Naive B cell (primary cell): ENCODE measurements around the gene RBM33. TPM values are rescaled to one million over a fixed set of nuclear protein-coding genes. Genes with fewer than 3 reads are reported as not detected.

Experiments used
- ATAC-seq, 2 donors: fragments of 150-1000 bp; cut with Tn5 transposase; 2 replicates each; pipeline ENCODE4 v1.10.0; 2021; ENCODE audit warnings: low read depth in 2 of 2, mild to moderate bottlenecking in 2 of 2, moderate library complexity in 2 of 2
- DNase-seq: peaks from one replicate; pipeline ENCODE4 v3.0.0; 2022
- H3K27ac Mint-ChIP-seq, 6 donors: one replicate each; pipeline ENCODE4 v1.8.0; 2020 to 2022; ENCODE audit warnings: mild to moderate bottlenecking in 6 of 6, mixed read lengths in 6 of 6, moderate library complexity in 5 of 6, inconsistent platforms in 2 of 6
- H3K27me3 Mint-ChIP-seq, 3 donors: one replicate each; pipeline ENCODE4 v1.8.0; 2021 to 2022; ENCODE audit warnings: mixed read lengths in 3 of 3, mild to moderate bottlenecking in 1 of 3
- H3K36me3 Mint-ChIP-seq, 2 donors: one replicate each; pipeline ENCODE4 v1.8.0; 2020 to 2022; ENCODE audit warnings: mixed read lengths in 2 of 2, inconsistent platforms in 1 of 2, mild to moderate bottlenecking in 1 of 2
- H3K4me1 Mint-ChIP-seq, 3 donors: one replicate each; pipeline ENCODE4 v1.8.0; 2020 to 2022; ENCODE audit warnings: mixed read lengths in 3 of 3, inconsistent platforms in 1 of 3, mild to moderate bottlenecking in 1 of 3, moderate library complexity in 1 of 3
- H3K4me3 Mint-ChIP-seq, 8 donors: one replicate each; pipeline ENCODE4 v1.8.0; 2020 to 2022; ENCODE audit warnings: mild to moderate bottlenecking in 8 of 8, mixed read lengths in 8 of 8, moderate library complexity in 8 of 8, inconsistent platforms in 2 of 8
- H3K9me3 Mint-ChIP-seq, 7 donors: one replicate each; pipeline ENCODE4 v1.8.0; 2020 to 2022; ENCODE audit warnings: mixed read lengths in 7 of 7, mild to moderate bottlenecking in 5 of 7, inconsistent platforms in 2 of 7, moderate library complexity in 1 of 7
- polyA plus RNA-seq, 6 donors: library from polyadenylated mRNA; unstranded; fragments of 300-500 nt; fragmentation: Illumina TruSeq; gene quantifications; one replicate each; pipeline ENCODE4 v1.2.3, GENCODE V29; 2021; ENCODE audit warnings: low read depth in 6 of 6

Gene RBM33
- polyA plus RNA-seq, 6 donors from 2014 or later, result 26.1 to 87.0 (median 44.6) TPM

- H3K36me3 Mint-ChIP-seq, result peaks cover 0 to 7% of the 10 kb centered on the region in 2 donors
- no peak for DNase-seq
- H3K9me3 Mint-ChIP-seq, result no peaks in the 10 kb centered on the region
- ATAC-seq, result peak; percentile 77 to 80
- H3K27ac Mint-ChIP-seq, result peak overlapping the region in 4 of 6 donors; percentile 52 to 91 (median 74)
- peak overlapping the region in 5 of 8 donors; percentile 0 to 49 (median 15) for H3K4me3 Mint-ChIP-seq
- no peaks in the 10 kb centered on the region for H3K27me3 Mint-ChIP-seq
- peaks cover 57 to 71% (median 69%) of the 10 kb centered on the region in 3 donors for H3K4me1 Mint-ChIP-seq
Measured at GRCh38 chr7:155756322-155756721, 111.9 kb downstream of the RBM33 start.

GRCh38 chr7:155758348-155758747, 113.9 kb downstream of the RBM33 start:
- Mint-ChIP-seq H3K9me3 (no peaks in the 10 kb centered on the region), H3K27me3 (no peaks in the 10 kb centered on the region), H3K4me3 (no peak overlapping the region), H3K27ac (peak overlapping the region in 1 of 6 donors; percentile 15), H3K36me3 (peaks cover 0 to 3% of the 10 kb centered on the region in 2 donors), H3K4me1 (peaks cover 49 to 66% (median 64%) of the 10 kb centered on the region in 3 donors)
- DNase-seq, result no peak
- ATAC-seq, result no peak

- Mint-ChIP-seq H3K9me3 (no peaks in the 10 kb centered on the region), H3K4me3 (no peak overlapping the region), H3K27ac (no peak overlapping the region), H3K4me1 (peaks cover 44 to 66% (median 65%) of the 10 kb centered on the region in 3 donors), H3K27me3 (no peaks in the 10 kb centered on the region), H3K36me3 (no peaks in the 10 kb centered on the region)
- DNase-seq (no peak), ATAC-seq (no peak)
Measured at GRCh38 chr7:155759740-155760430, 115.4 kb downstream of the RBM33 start.

DNA sequence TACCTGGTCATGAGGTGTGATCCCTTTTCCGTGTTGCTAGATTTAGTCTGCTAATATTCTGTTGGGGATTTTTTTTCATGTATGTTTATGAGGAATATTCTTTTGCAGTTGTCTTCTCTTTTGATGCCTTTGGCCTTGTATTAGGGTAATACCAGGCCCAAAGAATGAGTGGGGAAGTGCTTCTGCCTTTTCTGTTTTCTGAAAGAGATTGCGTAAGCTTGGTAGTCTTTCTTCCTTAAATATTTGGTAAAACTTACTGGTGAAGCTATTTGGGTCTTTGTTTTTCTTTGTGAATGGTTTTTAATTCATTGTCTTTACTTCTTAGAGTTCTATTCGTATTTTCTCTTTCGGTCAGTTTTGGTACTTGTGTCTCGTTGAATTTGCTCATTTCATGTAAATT, 116.7 kb downstream of the RBM33 start:
- DNase-seq, result no peak
- Mint-ChIP-seq H3K9me3 (no peaks in the 10 kb centered on the region), H3K36me3 (no peaks in the 10 kb centered on the region), H3K27ac (peak overlapping the region in 1 of 6 donors; percentile 65), H3K27me3 (no peaks in the 10 kb centered on the region), H3K4me1 (peaks cover 37 to 55% (median 53%) of the 10 kb centered on the region in 3 donors), H3K4me3 (no peak overlapping the region)
- no peak for ATAC-seq

DNA sequence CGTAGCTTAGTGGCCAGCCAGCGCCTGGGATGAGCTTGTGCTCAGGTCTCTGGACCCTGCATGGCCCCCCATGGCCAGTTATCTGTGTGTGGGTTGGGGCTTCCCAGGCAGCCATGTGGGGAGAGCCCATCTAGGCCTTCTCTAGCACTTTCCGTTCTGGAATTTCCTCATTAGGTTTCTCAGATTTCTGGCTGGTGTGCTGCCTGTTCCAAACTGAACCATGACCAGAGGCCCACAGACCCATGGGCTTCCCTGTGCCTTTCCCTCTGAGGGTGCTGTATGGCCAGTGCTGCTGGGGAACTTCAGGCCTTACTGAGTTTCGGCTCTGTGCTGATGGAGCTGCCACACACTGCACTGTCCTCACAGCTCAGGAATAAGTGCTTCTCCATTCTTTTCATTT, 117.6 kb downstream of the RBM33 start:
- Mint-ChIP-seq H3K36me3 (peaks cover 0 to 2% of the 10 kb centered on the region in 2 donors), H3K4me3 (no peak overlapping the region), H3K9me3 (no peaks in the 10 kb centered on the region)

GRCh38 chr7:155762655-155763054, 118.2 kb downstream of the RBM33 start:
- no peaks in the 10 kb centered on the region for H3K27me3 Mint-ChIP-seq
- H3K36me3 Mint-ChIP-seq, result peaks cover 6 to 8% of the 10 kb centered on the region in 2 donors
- no peak for DNase-seq
- H3K9me3 Mint-ChIP-seq, result no peaks in the 10 kb centered on the region
- H3K4me1 Mint-ChIP-seq, result peaks cover 25 to 44% (median 42%) of the 10 kb centered on the region in 3 donors
- H3K27ac Mint-ChIP-seq, result peak overlapping the region in 2 of 6 donors; percentile 69 to 79
- peak overlapping the region in 1 of 8 donors; percentile 77 for H3K4me3 Mint-ChIP-seq
- ATAC-seq, result no peak

More for the DNA sequence above, 117.6 kb downstream of the RBM33 start:
- no peak for ATAC-seq
- Mint-ChIP-seq H3K27me3 (no peaks in the 10 kb centered on the region), H3K4me1 (peaks cover 29 to 46% (median 44%) of the 10 kb centered on the region in 3 donors), H3K27ac (peak overlapping the region in 3 of 6 donors; percentile 38 to 69 (median 47))
- no peak for DNase-seq

DNA sequence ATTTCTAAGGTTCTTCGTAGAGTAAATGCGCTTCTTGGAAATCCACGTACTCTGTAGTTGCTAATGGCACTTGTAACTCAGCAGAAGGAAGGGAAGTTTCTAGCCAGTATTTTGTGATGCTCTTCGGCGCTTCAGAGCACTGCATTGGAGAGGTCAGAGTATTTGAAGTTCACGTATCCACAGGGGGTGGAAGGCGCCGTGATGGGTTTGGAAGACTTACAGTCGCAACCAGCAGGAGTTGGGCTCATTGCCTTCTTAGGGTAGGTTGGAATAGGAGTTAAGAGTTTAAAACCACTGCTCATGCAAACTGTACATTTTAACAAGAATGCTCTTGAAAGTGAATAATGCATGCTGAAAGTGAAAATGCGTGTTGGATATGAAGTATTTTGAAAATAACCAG, 118.7 kb downstream of the RBM33 start:
- Mint-ChIP-seq H3K4me3 (peak overlapping the region in 5 of 8 donors; percentile 50 to 85 (median 77)), H3K9me3 (no peaks in the 10 kb centered on the region), H3K27ac (peak overlapping the region in 3 of 6 donors; percentile 69 to 89 (median 79)), H3K27me3 (no peaks in the 10 kb centered on the region), H3K4me1 (peaks cover 25 to 45% (median 39%) of the 10 kb centered on the region in 3 donors), H3K36me3 (peaks cover 7 to 9% of the 10 kb centered on the region in 2 donors)
- ATAC-seq, result no peak
- DNase-seq, result no peak

DNA sequence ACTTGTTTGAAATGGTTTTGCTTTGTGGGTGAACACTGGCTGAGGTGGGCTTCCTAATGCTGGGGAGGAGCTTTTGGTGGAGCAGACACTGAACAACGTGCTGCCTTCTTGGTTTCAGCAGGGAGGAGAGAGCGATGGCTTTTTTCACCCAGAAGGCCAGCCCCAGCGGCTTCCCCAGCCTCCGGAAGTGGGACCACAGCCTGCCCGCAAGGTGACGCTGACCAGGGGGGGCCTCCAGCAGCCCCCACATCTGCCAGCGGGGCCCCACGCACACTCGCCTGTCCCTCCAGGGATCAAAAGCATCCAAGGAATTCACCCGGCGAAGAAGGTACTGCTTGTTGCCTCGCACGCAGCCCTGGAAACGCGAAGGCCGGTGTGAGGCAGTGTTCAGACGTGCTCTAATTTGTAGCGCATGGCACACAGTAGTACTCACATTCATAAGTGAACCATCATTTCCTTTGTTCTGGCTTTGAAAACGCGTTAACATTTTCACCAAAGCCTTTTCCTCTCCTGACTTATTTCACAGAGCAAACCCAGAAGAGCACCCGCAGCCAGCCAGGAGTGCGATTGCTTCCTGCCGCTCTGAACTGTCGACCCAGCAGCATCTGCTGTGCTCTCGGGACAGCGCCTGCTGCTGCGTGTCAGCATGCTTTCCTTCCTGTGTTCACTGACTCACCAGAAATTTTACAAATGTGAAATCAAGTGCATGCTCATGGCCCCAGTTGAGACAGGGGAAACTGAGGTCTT, 119.4 kb downstream of the RBM33 start:
- peak; percentile 67 to 75 for ATAC-seq
- peaks cover 7 to 13% of the 10 kb centered on the region in 2 donors for H3K36me3 Mint-ChIP-seq
- H3K27me3 Mint-ChIP-seq, result no peaks in the 10 kb centered on the region
- H3K4me3 Mint-ChIP-seq, result peak overlapping the region; percentile 48 to 85 (median 78)
- H3K27ac Mint-ChIP-seq, result peak overlapping the region; percentile 69 to 92 (median 89)
- peak; percentile 19 for DNase-seq
- no peaks in the 10 kb centered on the region for H3K9me3 Mint-ChIP-seq
- H3K4me1 Mint-ChIP-seq, result peaks cover 29 to 52% (median 39%) of the 10 kb centered on the region in 3 donors

GRCh38 chr7:155764438-155764793, 120.0 kb downstream of the RBM33 start:
- no peaks in the 10 kb centered on the region for H3K9me3 Mint-ChIP-seq
- H3K36me3 Mint-ChIP-seq, result peaks cover 10 to 13% of the 10 kb centered on the region in 2 donors
- no peaks in the 10 kb centered on the region for H3K27me3 Mint-ChIP-seq
- ATAC-seq (peak; percentile 44 to 45), DNase-seq (no peak)
- peak overlapping the region in 5 of 6 donors; percentile 67 to 92 (median 76) for H3K27ac Mint-ChIP-seq
- peak overlapping the region; percentile 48 to 85 (median 78) for H3K4me3 Mint-ChIP-seq
- peaks cover 29 to 55% (median 39%) of the 10 kb centered on the region in 3 donors for H3K4me1 Mint-ChIP-seq

DNA sequence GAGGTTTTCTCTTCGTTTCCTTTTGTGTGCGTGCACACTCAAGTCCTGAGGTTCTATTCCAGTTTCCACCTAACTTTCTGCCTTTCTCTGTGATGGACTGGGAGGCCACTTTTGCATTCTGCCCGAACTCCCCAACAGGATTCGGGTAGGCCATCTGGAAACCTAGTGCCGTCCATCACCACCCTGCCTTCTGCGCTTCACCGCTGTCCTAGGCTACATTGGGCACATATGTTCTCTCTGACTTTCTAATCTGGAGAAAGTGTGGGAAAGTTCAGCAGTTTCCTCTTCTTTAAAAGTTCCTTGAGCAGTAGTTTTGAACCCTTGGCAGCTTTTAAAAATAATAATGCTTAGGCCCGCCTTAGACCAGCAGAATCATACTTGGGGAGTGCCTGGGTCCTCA, 121.0 kb downstream of the RBM33 start:
- ATAC-seq (no peak), DNase-seq (no peak)
- H3K4me1 Mint-ChIP-seq, result peaks cover 34 to 52% (median 37%) of the 10 kb centered on the region in 3 donors
- H3K36me3 Mint-ChIP-seq, result peaks cover 13 to 19% of the 10 kb centered on the region in 2 donors
- H3K4me3 Mint-ChIP-seq, result no peak overlapping the region
- H3K27ac Mint-ChIP-seq, result peak overlapping the region in 1 of 6 donors; percentile 90
- no peaks in the 10 kb centered on the region for H3K9me3 Mint-ChIP-seq
- H3K27me3 Mint-ChIP-seq, result no peaks in the 10 kb centered on the region

GRCh38 chr7:155766386-155766785, 121.9 kb downstream of the RBM33 start:
- no peak for ATAC-seq

GRCh38 chr7:155766966-155767916, 122.8 kb downstream of the RBM33 start:
- DNase-seq (no peak), ATAC-seq (no peak)
- Mint-ChIP-seq H3K27me3 (no peaks in the 10 kb centered on the region), H3K27ac (no peak overlapping the region), H3K4me1 (peaks cover 25 to 38% (median 28%) of the 10 kb centered on the region in 3 donors), H3K4me3 (no peak overlapping the region), H3K9me3 (no peaks in the 10 kb centered on the region), H3K36me3 (peaks cover 13 to 19% of the 10 kb centered on the region in 2 donors)

More at GRCh38 chr7:155766386-155766785, 121.9 kb downstream of the RBM33 start:
- Mint-ChIP-seq H3K9me3 (no peaks in the 10 kb centered on the region), H3K27ac (peak overlapping the region in 1 of 6 donors; percentile 54), H3K36me3 (peaks cover 13 to 19% of the 10 kb centered on the region in 2 donors), H3K4me1 (peaks cover 31 to 45% (median 32%) of the 10 kb centered on the region in 3 donors), H3K4me3 (no peak overlapping the region), H3K27me3 (no peaks in the 10 kb centered on the region)
- no peak for DNase-seq

DNA sequence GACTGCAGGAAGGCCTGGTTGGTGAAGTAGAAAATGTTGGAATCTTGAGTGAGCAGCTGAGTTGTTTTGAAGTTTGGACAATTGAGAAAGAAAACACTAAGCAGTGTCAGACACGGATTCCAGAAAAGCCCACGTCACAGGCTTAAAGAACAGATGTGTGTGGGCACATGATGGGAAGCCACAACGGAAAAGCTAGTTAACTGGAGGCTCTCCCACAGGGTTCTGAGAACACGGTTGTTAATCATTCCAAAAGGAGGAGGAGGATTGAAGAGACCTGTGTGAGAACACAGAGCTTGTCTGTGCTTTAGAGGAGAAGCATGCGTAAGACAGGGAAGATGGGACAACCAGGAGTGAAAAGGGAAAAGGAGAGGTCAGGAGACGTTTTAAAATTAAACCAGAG, 125.2 kb downstream of the RBM33 start:
- no peak overlapping the region for H3K4me3 Mint-ChIP-seq
- DNase-seq (no peak), ATAC-seq (no peak)
- H3K27ac Mint-ChIP-seq, result peak overlapping the region in 1 of 6 donors; percentile 92
- H3K27me3 Mint-ChIP-seq, result no peaks in the 10 kb centered on the region
- H3K4me1 Mint-ChIP-seq, result peaks cover 2 to 19% (median 10%) of the 10 kb centered on the region in 3 donors
- no peaks in the 10 kb centered on the region for H3K9me3 Mint-ChIP-seq
- H3K36me3 Mint-ChIP-seq, result peaks cover 17 to 19% of the 10 kb centered on the region in 2 donors
